PFSK-1 (cell line): Measurements from ENCODE around the gene GPSM1.

Experiments used
- POLR2AphosphoS5 ChIP-seq: IDR thresholded peaks from 2 replicates; pipeline ENCODE4 v1.6.1; 2012; ENCODE audit warnings: low read depth, mild to moderate bottlenecking, control low read depth, low read length, moderate library complexity
- REST ChIP-seq, 2 experiments: IDR thresholded peaks; 2 replicates each; pipeline versions ENCODE4 v1.6.1 to v1.8.0; 2011 to 2012; ENCODE audit warnings: low read depth in 2 of 2, low read length in 2 of 2, control low read depth in 1 of 2, inconsistent platforms in 1 of 2, mild to moderate bottlenecking in 1 of 2, moderate library complexity in 1 of 2; ENCODE audit not compliant: insufficient read depth in 1 of 2
- TAF1 ChIP-seq: IDR thresholded peaks from 2 replicates; pipeline ENCODE4 v1.6.1; 2012; ENCODE audit warnings: low read length, control low read depth, borderline replicate concordance; ENCODE audit not compliant: insufficient read depth

GRCh38 chr9:136285501-136286358 lies 41.6 kb upstream of the GPSM1 start:
- TF ChIP-seq POLR2AphosphoS5: no peak
- no peak for TF ChIP-seq REST (IDR thresholded peaks at IDR 0.05; ENCODE audit: insufficient read depth in 1 of 2, low read depth in 2 of 2, low read length in 2 of 2)
- no peak for TF ChIP-seq TAF1
